Stimulated activated naive CD4-positive, alpha-beta T cell treated with Interleukin-2 at 50 U/mL for 16 hours (primary cell): Measurements from ENCODE around the gene FHL2.

ENCODE experiments used
- DNase-seq: peaks from one replicate; lab custom pipeline; 2025; lab: John Stamatoyannopoulos, UW

FHL2 gene

DNA sequence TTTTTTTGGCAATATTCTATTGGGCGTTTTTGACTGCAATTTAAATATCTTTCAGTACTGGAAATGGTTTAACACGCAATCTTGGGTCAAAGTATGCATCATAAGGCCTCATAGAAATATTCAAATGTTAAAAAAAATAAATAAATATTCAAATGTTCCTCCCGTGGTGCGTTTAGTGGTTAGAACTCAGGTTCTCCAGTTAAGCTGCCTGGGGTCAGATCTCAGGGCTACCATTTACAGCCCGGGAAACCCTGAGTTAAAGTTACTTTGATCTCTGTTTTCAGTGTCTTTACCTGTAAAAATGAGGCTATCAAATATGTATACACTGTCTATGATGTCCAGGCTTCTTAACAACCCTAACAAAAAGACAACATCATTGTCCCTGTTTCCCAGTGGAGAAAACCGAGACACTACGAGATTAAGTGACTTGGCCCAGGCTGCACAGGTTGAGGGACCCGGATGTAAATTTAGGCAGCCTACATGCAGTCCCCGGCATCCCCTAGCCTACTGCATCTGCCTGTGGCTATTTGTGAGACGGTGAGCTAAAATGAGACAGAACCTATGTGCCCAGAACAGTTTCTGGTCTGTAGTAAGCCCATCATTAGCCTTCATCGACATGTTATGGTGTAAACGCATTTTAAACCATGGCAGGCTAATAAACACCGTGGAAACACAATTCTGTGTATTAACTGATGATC is 1.7 kb downstream of the FHL2 start:
- no peak for DNase-seq

DNA sequence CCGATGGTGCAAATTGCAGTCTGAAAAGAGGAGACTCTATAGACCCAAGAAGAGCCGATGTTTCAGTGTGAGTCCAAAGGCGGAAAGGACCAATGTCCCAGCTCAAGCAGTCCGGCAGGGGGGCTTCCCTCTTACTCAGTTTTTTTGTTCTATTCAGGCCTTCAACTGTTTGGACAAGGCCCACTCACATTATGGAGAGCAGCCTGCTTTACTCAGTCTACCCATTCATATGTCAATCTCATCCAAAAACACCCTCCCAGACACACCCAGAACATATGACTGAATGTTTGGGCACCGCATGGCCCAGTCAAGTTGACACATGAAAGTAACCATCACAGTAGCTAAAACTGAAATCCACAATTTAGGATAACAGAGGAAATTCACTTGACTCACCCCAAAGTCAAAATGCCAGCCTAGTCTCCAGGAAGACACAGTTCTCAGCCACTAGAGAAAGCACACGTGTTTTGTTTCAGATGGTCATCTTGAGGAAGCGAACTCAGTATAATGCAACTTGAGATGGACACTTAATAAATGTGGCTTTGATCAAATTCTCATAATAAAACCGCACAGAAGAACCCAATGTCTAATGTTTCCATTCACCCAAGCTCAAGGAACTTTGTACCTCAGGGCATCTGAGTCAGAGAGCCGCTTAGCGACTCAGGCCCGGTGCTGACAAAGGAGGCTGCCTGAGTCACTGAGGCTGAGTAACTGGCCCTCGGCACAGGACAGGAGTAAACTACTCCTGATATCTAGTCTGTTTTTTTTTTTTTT is 2.4 kb downstream of the FHL2 start:
- peak; percentile 38 for DNase-seq

DNA sequence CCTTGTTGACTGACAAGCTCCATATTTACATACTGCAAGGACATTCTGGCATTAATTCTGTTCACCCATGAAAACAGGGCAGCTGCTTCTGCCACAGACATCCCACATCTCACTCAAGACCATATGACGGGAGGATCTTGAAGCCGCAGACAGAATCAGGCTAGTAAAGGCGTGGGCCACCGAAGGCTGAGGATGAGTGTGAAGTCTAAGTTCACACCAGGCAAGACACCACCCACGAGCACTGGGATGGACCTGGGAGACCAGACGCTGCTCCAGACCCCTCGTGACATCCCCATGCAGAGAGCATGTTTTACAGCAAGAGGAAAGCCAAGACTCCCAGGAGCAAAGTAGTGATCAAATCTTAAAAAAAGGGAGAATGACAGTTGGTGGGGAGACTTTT is 3.2 kb downstream of the FHL2 start:
- DNase-seq = no peak

DNA sequence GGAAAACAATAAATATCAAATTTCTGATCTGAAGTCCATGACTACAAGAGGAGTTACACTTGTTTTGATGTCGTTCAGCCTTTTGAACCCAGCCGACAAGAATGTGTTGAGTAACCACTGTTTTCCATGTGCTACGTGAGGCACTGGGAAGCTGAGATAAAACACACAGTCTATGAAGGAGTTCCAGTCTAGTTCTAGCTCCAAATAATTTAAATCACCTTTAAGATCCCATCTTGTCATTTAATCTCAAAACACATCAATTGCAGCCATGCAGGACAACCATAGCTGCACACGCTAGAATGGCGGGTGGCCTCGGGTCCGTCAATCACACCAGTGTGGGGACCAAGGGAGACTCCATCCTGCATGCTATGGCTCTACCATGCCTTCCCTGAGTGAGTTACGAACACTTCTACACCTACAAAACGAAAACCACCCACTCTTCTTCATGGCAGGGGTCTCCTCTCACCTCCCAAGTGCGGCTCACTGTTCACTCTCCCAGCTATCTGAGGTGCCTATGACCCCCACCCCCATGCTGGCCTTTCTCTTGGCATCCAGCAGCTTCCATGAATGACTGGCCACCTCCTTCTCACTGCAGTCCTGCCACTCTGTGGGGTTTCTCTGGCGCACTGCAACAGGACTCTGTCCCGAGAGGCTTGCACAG is 3.8 kb downstream of the FHL2 start:
- DNase-seq = no peak

DNA sequence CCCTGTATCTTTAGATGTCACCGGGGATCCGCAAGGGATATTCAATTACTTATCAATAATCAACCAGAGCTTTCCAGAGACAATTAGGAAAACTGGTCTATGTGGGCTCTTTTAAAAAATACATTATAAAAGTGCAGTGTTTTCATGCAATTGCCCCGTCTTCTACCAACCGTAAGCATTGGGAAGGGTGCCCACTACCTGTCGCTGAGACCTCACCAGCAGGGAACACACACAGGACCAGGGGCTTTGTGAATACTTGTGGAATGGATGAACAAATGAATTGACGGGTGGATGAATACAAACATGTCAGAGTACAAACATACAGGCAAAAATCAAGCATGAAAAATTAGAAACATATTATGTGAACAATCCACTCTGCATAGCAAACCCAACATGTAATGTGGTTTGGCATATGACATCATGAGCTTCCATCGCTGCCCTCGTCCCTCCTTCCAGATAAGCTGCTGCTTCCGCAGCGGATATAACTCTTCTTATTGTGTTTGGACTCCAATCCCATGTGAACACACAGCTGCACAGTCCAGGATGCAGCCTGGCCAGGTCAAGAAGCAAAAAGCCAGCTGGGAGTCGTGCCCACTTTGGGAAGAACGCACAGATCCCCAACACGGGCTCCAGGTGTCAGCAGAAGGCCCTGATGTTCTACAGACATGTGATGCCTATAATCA is 5.3 kb downstream of the FHL2 start:
- no peak for DNase-seq

DNA sequence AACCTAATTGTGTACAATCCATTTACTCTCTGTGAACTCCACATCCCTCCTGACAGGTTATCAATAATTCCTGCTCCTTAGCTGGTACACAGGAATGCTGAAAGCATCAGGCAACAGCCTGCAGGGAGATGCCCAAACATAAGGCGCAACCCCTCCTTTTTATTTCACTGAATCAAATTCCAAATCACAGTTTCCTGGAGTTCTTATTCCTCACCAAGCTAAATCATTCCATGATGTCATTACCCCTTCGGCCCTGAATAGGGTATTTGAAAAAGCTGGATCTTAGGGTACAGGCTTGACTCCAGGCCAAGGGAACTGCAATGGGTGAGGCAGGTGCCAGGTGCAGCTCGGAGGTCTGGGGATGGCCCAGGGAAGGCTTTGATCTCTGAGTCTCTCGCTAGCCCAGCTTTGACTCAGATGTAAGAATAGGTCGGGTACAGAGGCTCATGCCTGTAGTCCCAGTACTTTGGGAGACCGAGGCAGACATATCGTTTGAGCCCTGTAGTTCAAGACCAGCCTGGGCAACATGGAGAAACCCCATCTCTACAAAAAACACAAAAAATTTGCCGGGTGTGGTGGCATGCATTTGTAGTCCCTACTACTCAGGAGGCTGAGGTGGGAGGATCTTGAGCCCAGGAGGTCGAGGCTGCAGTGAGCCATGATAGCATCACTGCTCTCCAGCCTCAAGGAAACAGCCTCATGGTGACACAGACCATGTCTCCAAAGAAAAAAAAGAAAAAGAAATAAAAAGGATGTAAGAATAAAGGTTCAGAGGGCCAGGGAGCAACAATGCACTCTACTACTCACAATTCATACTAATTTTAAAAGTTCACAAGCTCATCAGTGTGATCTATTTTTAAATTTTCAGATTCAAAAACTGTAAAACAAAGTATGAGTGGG is 6.8 kb downstream of the FHL2 start:
- DNase-seq = no peak

DNA sequence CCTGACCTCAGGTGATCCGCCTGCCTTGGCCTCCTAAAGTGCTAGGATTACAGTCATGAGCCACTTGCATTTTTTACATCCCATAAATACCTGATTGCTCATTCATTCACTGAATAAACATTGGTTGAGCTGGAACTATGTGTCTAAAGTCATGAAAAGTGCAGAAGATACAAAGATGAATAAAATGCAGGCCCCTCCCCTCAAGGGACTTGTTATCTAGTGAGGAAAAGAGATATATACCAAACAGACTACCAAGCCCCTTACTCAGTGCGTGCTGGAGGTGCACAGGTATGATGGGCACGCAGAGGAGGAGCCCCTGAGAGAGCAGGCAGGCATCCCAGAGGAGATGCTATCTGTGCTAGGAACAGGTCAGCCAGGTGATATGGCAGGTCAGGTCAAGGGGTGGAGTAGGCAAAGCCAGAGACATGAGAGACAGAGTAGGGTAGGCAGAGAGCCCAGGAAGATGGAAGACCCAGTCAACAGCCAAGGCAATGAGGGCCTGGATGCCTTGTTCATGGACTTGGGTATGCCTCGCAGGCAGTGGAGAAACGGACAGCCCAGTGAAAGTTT is 7.7 kb downstream of the FHL2 start:
- no peak for DNase-seq

DNA sequence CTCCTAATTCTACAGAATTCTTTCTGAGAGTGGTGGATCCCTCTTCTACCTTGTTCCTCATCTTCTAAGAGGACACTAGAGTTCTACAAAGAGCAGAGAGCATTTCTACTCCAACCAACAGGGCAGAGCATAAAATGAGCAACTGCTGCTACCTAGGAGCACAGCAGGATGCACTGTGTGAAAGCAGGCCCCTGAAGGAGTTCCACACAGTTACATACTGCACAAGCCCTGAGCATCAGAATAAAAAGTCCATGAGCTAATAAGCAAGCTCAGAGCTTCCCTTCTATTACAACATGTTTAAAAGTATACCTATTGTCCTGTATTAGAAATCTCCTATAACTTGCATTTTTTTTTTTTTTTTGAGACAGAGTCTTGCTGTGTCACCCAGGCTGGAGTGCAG is 8.4 kb downstream of the FHL2 start:
- no peak for DNase-seq

DNA sequence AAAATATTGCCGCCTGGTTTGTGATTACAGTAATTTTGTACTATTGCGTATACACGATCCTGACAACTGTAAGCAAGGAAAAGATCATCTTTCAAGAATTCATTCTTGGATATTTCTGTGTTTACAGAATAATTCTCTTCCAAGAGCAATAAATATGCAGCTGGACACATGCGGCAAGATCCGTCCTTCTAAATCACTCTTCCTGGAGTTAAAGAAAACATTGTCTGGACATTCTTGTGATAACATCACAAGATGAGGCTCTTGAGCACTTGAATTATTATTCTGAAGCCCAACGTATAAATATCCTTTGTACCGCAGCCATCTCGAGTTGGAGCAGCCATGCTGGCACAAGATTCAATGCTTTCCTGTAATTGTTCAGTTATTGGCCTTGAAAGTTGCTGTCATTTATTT is 9.9 kb downstream of the FHL2 start:
- DNase-seq = no peak

DNA sequence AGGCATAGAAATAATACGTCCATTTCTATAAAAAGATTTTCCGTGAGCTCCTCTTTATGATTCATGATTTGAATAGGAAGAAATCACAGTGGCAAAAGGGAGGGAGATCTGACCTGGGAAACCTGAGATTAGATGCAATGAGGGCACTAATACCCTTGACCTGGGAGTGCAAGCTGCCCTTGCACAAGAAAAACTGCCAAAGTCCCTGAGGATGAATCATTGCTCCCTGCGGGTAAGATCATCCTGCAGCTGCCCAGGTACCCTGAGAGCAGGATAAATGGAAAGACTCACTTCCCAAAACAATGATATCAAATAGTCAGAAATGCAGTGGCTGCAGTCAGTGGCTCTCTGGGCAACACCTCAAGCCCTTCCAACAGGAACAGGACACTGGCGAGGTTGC is 11.6 kb downstream of the FHL2 start:
- no peak for DNase-seq

DNA sequence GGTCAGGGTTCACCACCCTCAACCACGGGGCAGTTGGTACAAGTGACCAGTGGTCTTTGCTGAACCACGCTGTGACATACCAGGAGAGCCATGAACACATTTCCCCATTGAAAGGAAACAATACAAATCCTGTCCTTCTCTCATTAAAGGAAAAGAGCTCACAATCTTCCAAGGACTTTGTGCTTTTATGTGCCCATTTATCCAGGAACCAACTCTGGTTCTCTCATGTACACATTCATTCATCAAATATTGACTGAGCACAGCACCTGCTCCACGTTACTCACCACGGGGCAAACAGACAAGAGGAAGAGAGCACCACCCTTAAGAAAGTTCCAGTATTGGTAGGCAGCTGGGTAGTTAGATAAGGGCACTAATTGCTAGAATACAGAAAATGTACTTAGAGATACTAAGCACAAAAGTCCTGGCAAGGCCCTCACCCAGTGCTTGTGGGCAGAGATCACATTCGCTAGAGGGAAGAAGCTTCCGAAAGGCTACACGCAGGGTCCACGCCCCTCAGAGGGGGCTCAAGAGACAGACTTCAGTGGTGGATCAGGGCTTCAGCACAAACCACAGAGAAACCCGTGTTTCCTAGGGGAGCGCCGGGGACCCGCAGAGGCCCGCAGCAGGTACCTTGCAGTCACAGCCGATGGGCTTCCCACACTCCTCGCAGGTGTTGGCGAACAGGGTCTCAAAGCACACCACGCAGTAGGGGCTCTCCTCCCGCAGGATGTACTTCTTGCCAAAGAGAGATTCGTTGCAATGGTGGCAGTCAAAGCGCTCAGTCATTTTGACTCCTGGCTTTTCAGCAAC is 12.9 kb downstream of the FHL2 start:
- no peak for DNase-seq

DNA sequence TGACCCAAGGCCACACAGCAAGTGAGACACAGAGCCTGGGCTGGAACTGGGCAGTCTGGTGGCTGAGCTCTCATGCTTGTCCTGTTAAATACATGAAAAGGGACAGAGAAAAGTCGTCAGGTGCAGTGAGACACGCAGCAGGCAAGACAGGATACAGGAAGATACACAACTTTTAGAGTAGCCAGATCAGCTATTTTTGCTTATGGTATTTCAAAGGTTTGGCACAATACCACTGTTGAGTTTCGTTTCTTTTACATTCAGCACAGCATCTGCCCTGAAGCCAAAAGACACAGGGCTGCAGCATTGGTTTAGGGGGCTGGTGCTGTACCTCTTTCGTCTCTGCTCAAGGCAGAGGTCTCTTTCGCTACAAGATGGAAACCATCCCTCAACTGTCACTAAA is 14.0 kb downstream of the FHL2 start:
- DNase-seq = no peak

DNA sequence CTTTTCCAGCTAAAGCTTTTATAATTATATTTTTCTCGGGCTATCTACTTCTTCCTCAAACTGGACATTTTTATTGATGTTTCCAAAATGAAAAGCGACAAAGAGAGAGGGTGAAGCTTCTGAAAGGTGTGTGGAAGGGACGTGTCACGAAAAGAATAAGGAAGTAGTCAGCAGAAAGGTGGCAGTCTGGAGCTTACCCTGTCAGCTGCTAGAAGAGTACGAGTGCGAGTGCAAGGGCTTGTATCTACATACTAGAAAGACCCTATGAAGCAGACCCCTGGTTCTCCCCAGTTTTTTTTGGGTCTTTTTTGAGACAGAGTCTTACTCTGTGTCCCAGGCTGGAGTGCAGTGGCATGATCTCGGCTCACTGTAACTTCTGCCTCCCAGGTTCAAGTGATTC is 14.6 kb downstream of the FHL2 start:
- no peak for DNase-seq

DNA sequence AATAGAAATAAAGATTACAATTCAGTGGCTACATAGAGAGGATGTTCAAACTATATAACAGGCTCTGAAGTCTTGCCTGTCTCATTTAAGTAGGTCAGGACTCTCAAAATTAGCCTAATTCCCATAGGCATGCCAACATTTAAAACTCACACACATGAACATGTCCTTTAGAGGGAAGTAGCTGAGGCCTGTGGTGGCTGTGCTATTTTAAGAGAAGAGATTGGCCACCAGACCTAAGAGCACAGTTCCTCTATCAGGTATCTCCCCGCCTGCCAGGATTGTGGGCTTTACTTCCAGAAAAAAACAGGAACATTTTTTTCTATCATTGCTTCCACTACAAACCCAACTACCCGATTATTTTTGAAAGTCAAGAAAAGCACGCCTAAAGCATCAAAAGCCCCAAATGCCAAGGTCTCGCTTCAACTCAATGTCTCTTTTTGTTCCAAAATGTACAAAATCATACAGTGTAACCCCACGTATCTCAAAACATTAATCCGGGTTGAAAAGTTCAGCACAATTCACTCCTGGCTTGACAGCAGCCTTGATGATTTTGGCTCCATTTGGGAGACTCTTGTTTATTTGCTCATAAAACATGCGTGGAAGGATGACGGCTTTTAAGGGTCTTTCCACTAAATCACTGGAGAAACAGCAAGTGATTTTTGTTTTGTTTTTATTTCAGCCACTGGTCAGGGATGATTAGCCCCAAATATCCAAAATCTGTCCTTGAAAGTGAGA is 15.3 kb downstream of the FHL2 start:
- DNase-seq = no peak

DNA sequence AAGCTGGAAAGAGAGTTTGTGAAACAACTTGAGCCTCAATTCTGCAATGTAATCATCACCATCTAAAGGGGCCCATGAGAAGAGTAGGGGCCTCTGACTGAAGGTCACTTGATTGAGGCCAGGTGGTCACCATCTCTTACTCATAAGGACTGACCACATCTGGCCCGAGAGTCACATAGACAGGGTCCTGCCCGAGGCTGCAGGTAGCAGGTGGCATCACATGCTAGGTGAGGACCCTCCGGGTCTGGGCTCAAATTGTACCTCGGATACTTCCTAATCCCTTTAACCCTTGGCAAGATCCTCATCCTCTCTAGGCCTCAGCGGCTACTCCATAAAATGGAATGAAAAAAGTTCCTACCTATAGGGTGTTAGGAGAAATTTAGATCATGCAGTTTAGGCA is 16.7 kb downstream of the FHL2 start:
- no peak for DNase-seq

DNA sequence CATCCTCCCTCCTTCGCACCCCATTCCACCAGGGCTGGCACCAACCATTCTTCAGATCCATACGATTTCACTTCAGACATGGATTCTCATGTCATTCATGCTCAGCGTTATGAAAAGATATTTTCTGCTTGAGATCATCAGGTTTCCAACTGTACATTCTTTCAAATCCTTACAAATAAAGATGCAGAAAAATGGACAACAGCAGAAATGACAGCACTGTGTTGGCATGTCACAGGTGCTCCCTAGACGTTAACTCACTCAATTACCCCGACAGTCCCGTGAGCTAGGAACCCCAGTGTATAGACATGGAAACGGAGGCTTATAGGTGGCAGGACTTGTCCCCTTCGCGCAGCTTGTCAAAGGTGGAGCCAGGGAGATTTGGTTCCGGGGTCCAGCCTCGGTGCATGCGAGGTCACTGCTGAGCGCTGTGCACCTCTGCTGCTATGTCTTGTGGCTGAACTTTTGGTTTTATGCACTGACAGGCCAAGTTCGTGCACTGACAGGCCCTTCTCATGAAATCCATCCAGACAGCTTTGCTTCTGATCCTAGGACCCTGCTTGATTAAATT is 17.7 kb downstream of the FHL2 start:
- DNase-seq = no peak

DNA sequence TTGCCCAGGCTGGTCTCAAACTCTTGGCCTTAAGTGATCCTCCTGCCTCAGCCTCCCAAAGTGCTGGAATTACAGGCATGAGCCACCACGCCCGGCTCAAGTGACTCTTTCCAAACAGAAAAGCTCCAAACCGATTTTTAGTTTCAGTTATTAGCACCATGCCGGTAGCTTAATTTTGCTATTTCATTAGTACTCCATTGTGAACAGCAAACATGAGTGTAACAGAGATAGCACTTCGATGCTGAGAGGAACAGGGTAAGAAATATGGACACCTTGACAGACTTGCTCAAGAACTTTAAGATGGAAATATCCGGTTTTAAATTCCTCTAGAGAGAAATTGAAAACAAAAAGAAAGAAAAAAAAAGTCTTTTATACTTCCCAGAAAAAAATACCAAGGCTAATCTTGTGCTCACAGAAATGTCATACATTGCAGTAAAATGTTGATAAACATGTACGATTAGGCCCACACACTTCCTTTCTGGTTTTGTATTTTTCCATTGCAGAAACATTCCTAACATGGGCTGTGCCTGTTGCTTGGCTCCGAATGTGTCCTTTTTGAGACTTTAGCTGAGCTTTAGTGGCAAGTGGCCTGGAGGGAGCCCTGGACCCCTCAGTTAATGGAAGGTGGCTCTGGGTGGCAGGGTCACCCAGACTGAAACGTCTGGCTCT is 18.3 kb downstream of the FHL2 start:
- no peak for DNase-seq

DNA sequence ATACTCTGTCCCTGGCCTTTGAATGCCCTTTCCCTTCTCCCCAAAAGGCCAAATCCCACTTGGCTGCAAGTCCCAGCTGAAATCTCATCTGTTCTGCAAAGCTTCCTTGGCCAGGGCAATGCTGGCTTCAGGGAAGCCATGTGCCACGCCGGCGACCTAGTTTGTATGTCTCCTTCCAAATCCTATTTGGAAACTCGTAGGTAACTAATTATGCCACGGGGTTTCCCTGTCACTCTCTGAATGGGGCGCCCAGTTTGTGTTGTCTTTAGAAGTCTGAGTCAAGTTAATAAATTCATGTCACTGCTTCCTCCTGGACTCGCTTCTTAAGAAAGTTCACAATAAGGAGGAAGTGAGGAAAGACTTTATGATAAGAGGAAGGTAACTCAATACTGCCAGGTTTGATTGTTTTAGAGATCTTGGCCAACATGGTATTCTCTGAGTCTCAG is 19.1 kb downstream of the FHL2 start:
- DNase-seq = no peak

DNA sequence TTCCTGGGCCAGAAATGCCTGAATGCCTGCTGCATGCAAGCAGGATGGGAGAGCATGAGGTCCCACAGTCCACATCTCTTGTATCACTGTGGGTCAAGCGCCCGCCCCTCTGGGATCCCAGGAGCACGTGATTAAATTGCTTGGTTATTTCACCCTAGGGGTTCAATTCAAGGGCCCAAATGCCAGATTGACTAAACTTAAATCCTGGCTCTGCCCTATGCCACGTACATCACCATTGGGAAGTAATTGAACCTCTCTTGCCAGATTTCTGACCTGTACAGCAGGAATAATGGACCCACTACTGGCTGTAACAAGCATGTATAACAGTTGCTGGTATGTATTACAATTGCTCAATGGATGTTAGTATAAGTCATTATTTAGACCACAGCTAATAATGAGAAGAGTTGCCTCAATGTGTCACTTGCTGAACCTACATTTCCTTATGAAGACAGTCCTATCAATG is 19.9 kb downstream of the FHL2 start:
- DNase-seq = no peak
